Renal cortical epithelial cell (primary cell): ENCODE results near the gene GFRA1. TPM values are rescaled to one million over a fixed set of nuclear protein-coding genes. Genes with fewer than 3 reads are reported as not detected.
A peak's percentile ranks its signal among the peaks of the same experiment; 100 is the strongest.
"Not testable (repeated sequence)": the region's sequence is repeated elsewhere in the genome, so short reads cannot be mapped to it uniquely, and the experiment has no call there.

Source experiments
- DNase-seq: peaks from one replicate; pipeline ENCODE4 v3.0.0-alpha.2; 2011; ENCODE audit warnings: low read depth
- total RNA-seq: library from RNA; depleted of rRNA; stranded (reverse); fragments of >200 nt; gene quantifications from 2 replicates; pipeline ENCODE4 v1.2.3, GENCODE V29; 2014

Gene GFRA1
- total RNA-seq, 1 donor from 2014 or later, result 112 TPM

- DNase-seq, result not testable (repeated sequence)
Measured at GRCh38 chr10:116035406-116035805, 237.6 kb downstream of the GFRA1 start.

- peak; percentile 13 for DNase-seq
Measured at GRCh38 chr10:116030576-116030975, 242.4 kb downstream of the GFRA1 start.

- DNase-seq, result no peak
Measured at GRCh38 chr10:116029826-116030225, 243.2 kb downstream of the GFRA1 start.

GRCh38 chr10:116027355-116027754, 245.7 kb downstream of the GFRA1 start:
- no peak for DNase-seq

- no peak for DNase-seq
Measured at GRCh38 chr10:116026725-116027124, 246.3 kb downstream of the GFRA1 start.

- DNase-seq, result no peak
Measured at GRCh38 chr10:116026315-116026714, 246.7 kb downstream of the GFRA1 start.

GRCh38 chr10:116024271-116024878, 248.6 kb downstream of the GFRA1 start:
- DNase-seq, result no peak

GRCh38 chr10:116017405-116017804, 255.6 kb downstream of the GFRA1 start:
- DNase-seq, result no peak

GRCh38 chr10:116015583-116016333, 257.2 kb downstream of the GFRA1 start:
- no peak for DNase-seq

- DNase-seq, result peak; percentile 67
Measured at GRCh38 chr10:116014871-116015582, 258.0 kb downstream of the GFRA1 start.

GRCh38 chr10:116014326-116014725, 258.7 kb downstream of the GFRA1 start:
- DNase-seq, result peak; percentile 4

GRCh38 chr10:116011929-116012328, 261.1 kb downstream of the GFRA1 start:
- DNase-seq, result no peak

- DNase-seq, result no peak
Measured at GRCh38 chr10:116007256-116007891, 265.6 kb downstream of the GFRA1 start.

Other genes with a start within 250 kb of the GFRA1 start
- gene CCDC172, start 51.2 kb upstream of the GFRA1 start, total RNA-seq, result not detected in 2 replicates
- not detected in 2 replicates for gene PNLIPRP3, start 154.6 kb upstream of the GFRA1 start, total RNA-seq